Bronchial epithelial cell (primary cell): ENCODE measurements around the gene MED9. TPM values are rescaled to one million over a fixed set of nuclear protein-coding genes. Genes with fewer than 3 reads are reported as not detected.

Experiments used
- DNase-seq: peaks from one replicate; pipeline ENCODE4 v3.0.0-alpha.2; 2010; ENCODE audit warnings: low read depth
- FAIRE-seq: peaks from 2 replicates; lab custom pipeline; 2011; peaks lifted over from hg19 to GRCh38; lab: Jason Lieb, UNC
- H3K27me3 ChIP-seq: 2 replicates; pipeline ENCODE4 v1.5.1; 2011; ENCODE audit warnings: low read length; ENCODE audit not compliant: control insufficient read depth, insufficient read depth
- H3K36me3 ChIP-seq: 2 replicates; pipeline ENCODE4 v1.5.1; 2011; ENCODE audit warnings: low read length; ENCODE audit not compliant: control insufficient read depth, insufficient read depth
- H3K4me3 ChIP-seq: 2 replicates; pipeline ENCODE4 v1.5.1; 2011; ENCODE audit warnings: mild to moderate bottlenecking, low read depth, low read length, control low read depth
- CTCF ChIP-seq: IDR thresholded peaks from 2 replicates; pipeline ENCODE4 v1.5.1; 2011; ENCODE audit warnings: mild to moderate bottlenecking, moderate library complexity, low read length, control low read depth, inconsistent platforms; ENCODE audit not compliant: insufficient read depth, severe bottlenecking
- total RNA-seq: library from RNA; depleted of rRNA; stranded (reverse); fragments of >200 nt; gene quantifications from 2 replicates; pipeline ENCODE4 v1.2.1, GENCODE V29; 2014

Gene MED9
- total RNA-seq, 1 donor from 2014 or later: 8.4 TPM

- no peak overlapping the region for H3K4me3 ChIP-seq
- no peak for TF ChIP-seq CTCF
- H3K36me3 ChIP-seq: no peaks in the 10 kb centered on the region
- no peak for DNase-seq
- no peak for FAIRE-seq
- peaks cover 4% of the 10 kb centered on the region for H3K27me3 ChIP-seq
Measured at GRCh38 chr17:17528696-17529652, 52.2 kb downstream of the MED9 start.

- TF ChIP-seq CTCF: no peak
- FAIRE-seq: no peak
- DNase-seq: no peak
- Histone ChIP-seq H3K36me3 (no peaks in the 10 kb centered on the region), H3K27me3 (peaks cover 3% of the 10 kb centered on the region), H3K4me3 (no peak overlapping the region)
Measured at GRCh38 chr17:17531156-17531555, 54.4 kb downstream of the MED9 start.

GRCh38 chr17:17532991-17533390 lies 56.2 kb downstream of the MED9 start:
- FAIRE-seq (no peak), DNase-seq (no peak)
- no peak for TF ChIP-seq CTCF
- no peaks in the 10 kb centered on the region for H3K27me3 ChIP-seq
- no peaks in the 10 kb centered on the region for H3K36me3 ChIP-seq
- H3K4me3 ChIP-seq: no peak overlapping the region

- TF ChIP-seq CTCF: no peak
- Histone ChIP-seq H3K27me3 (no peaks in the 10 kb centered on the region), H3K36me3 (no peaks in the 10 kb centered on the region), H3K4me3 (no peak overlapping the region)
- DNase-seq: peak; percentile 53
- FAIRE-seq: no peak
Measured at GRCh38 chr17:17533901-17534441, 57.2 kb downstream of the MED9 start.

- TF ChIP-seq CTCF: no peak
- DNase-seq: peak; percentile 27
- H3K4me3 ChIP-seq: no peak overlapping the region
- no peaks in the 10 kb centered on the region for H3K36me3 ChIP-seq
- H3K27me3 ChIP-seq: no peaks in the 10 kb centered on the region
- no peak for FAIRE-seq
Measured at GRCh38 chr17:17535957-17536356, 59.2 kb downstream of the MED9 start.
